Astrocyte (in vitro differentiated cells and primary cell): ENCODE results near the gene GTPBP3. TPM values are rescaled to one million over a fixed set of nuclear protein-coding genes. Genes with fewer than 3 reads are reported as not detected.
A peak's percentile ranks its signal among the peaks of the same experiment; 100 is the strongest.

Source experiments
- DNase-seq: peaks from one replicate; pipeline ENCODE4 v3.0.0-alpha.2; 2010; ENCODE audit warnings: low read depth
- FAIRE-seq: peaks from 2 replicates; lab custom pipeline; 2011; peaks lifted over from hg19 to GRCh38; lab: Jason Lieb, UNC
- H2AFZ ChIP-seq: 2 replicates; pipeline ENCODE4 v1.6.0; 2012; ENCODE audit warnings: low read depth, low read length, inconsistent platforms
- H3K27ac ChIP-seq: 2 replicates; pipeline ENCODE4 v1.5.1; 2011; ENCODE audit warnings: low read depth, low read length, inconsistent platforms
- H3K27me3 ChIP-seq: 2 replicates; pipeline ENCODE4 v1.6.0; 2011; ENCODE audit warnings: low read length, inconsistent platforms; ENCODE audit not compliant: insufficient read depth
- H3K36me3 ChIP-seq: 2 replicates; pipeline ENCODE4 v1.5.1; 2011; ENCODE audit warnings: low read length, inconsistent platforms; ENCODE audit not compliant: insufficient read depth
- H3K4me1 ChIP-seq: 2 replicates; pipeline ENCODE4 v1.5.1; 2011; ENCODE audit warnings: low read length, inconsistent platforms; ENCODE audit not compliant: insufficient read depth
- H3K4me2 ChIP-seq: 2 replicates; pipeline ENCODE4 v1.6.0; 2012; ENCODE audit warnings: low read length, inconsistent platforms
- H3K4me3 ChIP-seq: 2 replicates; pipeline ENCODE4 v1.5.1; 2011; ENCODE audit warnings: low read depth, mild to moderate bottlenecking, low read length, inconsistent platforms; ENCODE audit not compliant: insufficient read depth
- H3K79me2 ChIP-seq: 2 replicates; pipeline ENCODE4 v1.6.0; 2012; ENCODE audit warnings: mild to moderate bottlenecking, low read length, inconsistent platforms; ENCODE audit not compliant: insufficient read depth
- H3K9ac ChIP-seq: 2 replicates; pipeline ENCODE4 v1.6.0; 2012; ENCODE audit warnings: mild to moderate bottlenecking, low read length, inconsistent platforms
- H3K9me3 ChIP-seq: 2 replicates; pipeline ENCODE4 v1.5.1; 2012; ENCODE audit warnings: low read depth, mild to moderate bottlenecking, low read length, inconsistent platforms; ENCODE audit not compliant: insufficient read depth
- H4K20me1 ChIP-seq: 2 replicates; pipeline ENCODE4 v1.6.0; 2012; ENCODE audit warnings: low read length, inconsistent platforms; ENCODE audit not compliant: insufficient read depth
- H3K27ac Mint-ChIP-seq: one replicate; pipeline ENCODE4 v1.8.0; 2021; ENCODE audit warnings: mild to moderate bottlenecking, mixed read lengths; ENCODE audit not compliant: unreplicated experiment
- H3K27me3 Mint-ChIP-seq: one replicate; pipeline ENCODE4 v1.8.0; 2021; ENCODE audit warnings: low read depth, mixed read lengths; ENCODE audit not compliant: unreplicated experiment
- H3K36me3 Mint-ChIP-seq: one replicate; pipeline ENCODE4 v1.8.0; 2021; ENCODE audit warnings: low read depth, mixed read lengths; ENCODE audit not compliant: unreplicated experiment
- H3K4me1 Mint-ChIP-seq: one replicate; pipeline ENCODE4 v1.8.0; 2021; ENCODE audit warnings: low read depth, mixed read lengths; ENCODE audit not compliant: unreplicated experiment
- H3K4me3 Mint-ChIP-seq: one replicate; pipeline ENCODE4 v1.8.0; 2021; ENCODE audit warnings: mild to moderate bottlenecking, moderate library complexity, mixed read lengths; ENCODE audit not compliant: unreplicated experiment
- H3K9me3 Mint-ChIP-seq: one replicate; pipeline ENCODE4 v1.8.0; 2021; ENCODE audit warnings: mild to moderate bottlenecking, mixed read lengths; ENCODE audit not compliant: unreplicated experiment
- EZH2 ChIP-seq: IDR thresholded peaks from 2 replicates; pipeline ENCODE4 v1.6.1; 2012; ENCODE audit warnings: mild to moderate bottlenecking, low read length, inconsistent platforms; ENCODE audit not compliant: insufficient read depth
- total RNA-seq: library from RNA; stranded (reverse); gene quantifications from 2 replicates; pipeline ENCODE4 v1.2.1, GENCODE V29; 2021
- TF ChIP-seq, protein P1 (sequence below): IDR thresholded peaks from 2 replicates; pipeline ENCODE4 v1.5.1; 2011; ENCODE audit warnings: low read depth, mild to moderate bottlenecking, inconsistent platforms, low read length, moderate library complexity; ENCODE audit not compliant: insufficient read depth

Gene GTPBP3
- total RNA-seq, 1 donor from 2014 or later = 21.7 TPM

DNA sequence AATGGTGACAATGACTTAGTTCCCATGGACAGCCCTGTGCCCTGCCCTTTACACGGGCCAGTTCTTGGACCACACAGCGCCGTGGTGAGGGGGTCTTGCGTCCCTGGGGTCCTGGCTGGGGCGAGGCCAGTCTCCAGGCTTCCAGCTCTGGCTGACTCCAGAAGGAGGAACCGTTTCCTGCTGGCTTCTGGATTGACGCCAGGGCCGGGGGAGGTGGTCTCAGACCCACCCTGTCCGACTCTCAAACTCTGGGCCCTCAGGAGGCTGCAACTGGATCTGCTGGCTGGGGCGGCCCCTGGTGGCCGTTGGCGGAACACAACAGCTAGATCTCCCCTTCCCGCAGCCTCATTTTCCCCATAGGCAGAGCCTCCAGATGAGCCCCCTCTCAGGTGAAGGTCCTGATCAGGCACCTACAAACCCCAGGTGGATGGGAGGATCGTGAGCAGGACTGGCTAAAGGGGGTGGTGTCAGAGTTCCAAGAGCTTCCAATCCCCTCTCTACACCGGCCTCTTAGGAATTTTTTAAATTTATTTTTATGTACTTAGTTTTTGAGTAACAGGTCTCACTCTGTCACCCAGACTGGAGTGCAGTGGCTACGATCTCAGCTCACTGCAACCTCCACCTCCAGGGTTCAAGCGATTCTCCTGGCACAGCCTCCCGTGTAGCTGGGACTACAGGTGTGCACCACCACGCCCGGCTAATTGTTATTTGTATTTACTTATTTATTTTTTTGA, 48.7 kb downstream of the GTPBP3 start:
- H3K4me2 ChIP-seq = no peak overlapping the region
- DNase-seq = no peak
- H4K20me1 ChIP-seq = no peaks in the 10 kb centered on the region
- H3K4me3 Mint-ChIP-seq = no peak overlapping the region
- H3K27me3 ChIP-seq = peaks cover 3% of the 10 kb centered on the region
- no peaks in the 10 kb centered on the region for H3K27me3 Mint-ChIP-seq
- TF ChIP-seq, protein P1, sequence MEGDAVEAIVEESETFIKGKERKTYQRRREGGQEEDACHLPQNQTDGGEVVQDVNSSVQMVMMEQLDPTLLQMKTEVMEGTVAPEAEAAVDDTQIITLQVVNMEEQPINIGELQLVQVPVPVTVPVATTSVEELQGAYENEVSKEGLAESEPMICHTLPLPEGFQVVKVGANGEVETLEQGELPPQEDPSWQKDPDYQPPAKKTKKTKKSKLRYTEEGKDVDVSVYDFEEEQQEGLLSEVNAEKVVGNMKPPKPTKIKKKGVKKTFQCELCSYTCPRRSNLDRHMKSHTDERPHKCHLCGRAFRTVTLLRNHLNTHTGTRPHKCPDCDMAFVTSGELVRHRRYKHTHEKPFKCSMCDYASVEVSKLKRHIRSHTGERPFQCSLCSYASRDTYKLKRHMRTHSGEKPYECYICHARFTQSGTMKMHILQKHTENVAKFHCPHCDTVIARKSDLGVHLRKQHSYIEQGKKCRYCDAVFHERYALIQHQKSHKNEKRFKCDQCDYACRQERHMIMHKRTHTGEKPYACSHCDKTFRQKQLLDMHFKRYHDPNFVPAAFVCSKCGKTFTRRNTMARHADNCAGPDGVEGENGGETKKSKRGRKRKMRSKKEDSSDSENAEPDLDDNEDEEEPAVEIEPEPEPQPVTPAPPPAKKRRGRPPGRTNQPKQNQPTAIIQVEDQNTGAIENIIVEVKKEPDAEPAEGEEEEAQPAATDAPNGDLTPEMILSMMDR = peak; percentile 83
- no peak for TF ChIP-seq EZH2
- peaks cover 3% of the 10 kb centered on the region for H3K9me3 ChIP-seq
- no peak overlapping the region for H3K4me3 ChIP-seq
- no peaks in the 10 kb centered on the region for H3K79me2 ChIP-seq
- no peak overlapping the region for H3K27ac ChIP-seq
- peaks cover 4% of the 10 kb centered on the region for H3K4me1 ChIP-seq
- H3K9me3 Mint-ChIP-seq = peaks cover 2% of the 10 kb centered on the region
- H3K4me1 Mint-ChIP-seq = no peaks in the 10 kb centered on the region
- H3K9ac ChIP-seq = no peak overlapping the region
- H2AFZ ChIP-seq = no peak overlapping the region
- no peak overlapping the region for H3K27ac Mint-ChIP-seq
- H3K36me3 Mint-ChIP-seq = peaks cover 2% of the 10 kb centered on the region
- no peaks in the 10 kb centered on the region for H3K36me3 ChIP-seq
- FAIRE-seq = no peak

- H3K4me1 ChIP-seq = peaks cover 4% of the 10 kb centered on the region
- peaks cover 5% of the 10 kb centered on the region for H3K27me3 ChIP-seq
- no peak overlapping the region for H3K4me3 Mint-ChIP-seq
- H3K9ac ChIP-seq = no peak overlapping the region
- H3K36me3 ChIP-seq = no peaks in the 10 kb centered on the region
- H3K27ac ChIP-seq = no peak overlapping the region
- H3K4me3 ChIP-seq = no peak overlapping the region
- TF ChIP-seq EZH2 = no peak
- TF ChIP-seq, protein P1 = no peak
- H3K4me1 Mint-ChIP-seq = no peaks in the 10 kb centered on the region
- H4K20me1 ChIP-seq = no peaks in the 10 kb centered on the region
- H3K27me3 Mint-ChIP-seq = no peaks in the 10 kb centered on the region
- H2AFZ ChIP-seq = no peak overlapping the region
- no peak overlapping the region for H3K27ac Mint-ChIP-seq
- DNase-seq (no peak), FAIRE-seq (no peak)
- peaks cover 2% of the 10 kb centered on the region for H3K36me3 Mint-ChIP-seq
- no peaks in the 10 kb centered on the region for H3K79me2 ChIP-seq
- peaks cover 3% of the 10 kb centered on the region for H3K9me3 ChIP-seq
- H3K4me2 ChIP-seq = no peak overlapping the region
- peaks cover 2% of the 10 kb centered on the region for H3K9me3 Mint-ChIP-seq
Observed at GRCh38 chr19:17389288-17389687, 51.9 kb downstream of the GTPBP3 start.

DNA sequence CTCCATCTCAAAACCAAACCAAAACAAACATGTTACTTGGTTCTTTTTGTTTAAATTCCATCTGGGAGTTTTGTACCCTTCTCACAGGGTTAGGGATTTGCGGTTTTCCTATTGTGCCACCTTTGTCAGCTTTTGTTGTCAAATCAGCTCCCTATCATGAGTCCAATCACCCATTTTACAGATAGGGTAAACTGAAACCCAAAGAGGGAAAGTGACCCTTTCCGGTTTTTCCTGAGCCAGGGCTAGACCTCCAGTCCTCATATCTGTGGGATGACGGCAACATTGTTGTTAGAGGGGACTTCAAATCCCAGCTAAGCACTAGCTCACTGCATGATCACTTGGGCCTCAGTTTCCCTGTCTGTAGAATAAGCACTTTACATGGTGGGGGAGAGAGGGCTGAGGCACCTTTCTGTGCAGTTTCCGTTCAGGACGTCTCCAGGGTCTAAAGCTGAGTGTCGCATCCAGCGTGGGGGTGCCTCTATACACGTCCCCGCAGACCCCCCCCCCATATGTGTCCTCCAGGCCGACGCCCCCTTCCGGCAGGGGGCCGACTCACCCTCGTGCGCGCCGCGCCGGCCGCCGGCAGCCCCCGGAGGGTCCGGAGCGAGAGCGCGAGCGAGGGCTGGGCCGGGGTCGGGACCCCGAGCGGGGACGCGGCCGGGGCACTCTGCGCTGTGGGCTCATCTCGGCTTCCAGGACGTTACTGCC, 52.8 kb downstream of the GTPBP3 start:
- Histone ChIP-seq H3K27me3 (peaks cover 5% of the 10 kb centered on the region), H4K20me1 (no peaks in the 10 kb centered on the region), H3K4me1 (peaks cover 4% of the 10 kb centered on the region), H3K27ac (no peak overlapping the region), H3K9me3 (peaks cover 3% of the 10 kb centered on the region), H3K9ac (peak overlapping the region; percentile 62), H2AFZ (peak overlapping the region; percentile 77), H3K36me3 (no peaks in the 10 kb centered on the region), H3K79me2 (no peaks in the 10 kb centered on the region), H3K4me3 (peak overlapping the region; percentile 60), H3K4me2 (peak overlapping the region; percentile 91)
- Mint-ChIP-seq H3K27ac (no peak overlapping the region), H3K9me3 (peaks cover 2% of the 10 kb centered on the region), H3K27me3 (no peaks in the 10 kb centered on the region), H3K36me3 (peaks cover 2% of the 10 kb centered on the region), H3K4me1 (peaks cover 1% of the 10 kb centered on the region), H3K4me3 (peak overlapping the region; percentile 83)
- no peak for FAIRE-seq
- DNase-seq = no peak
- TF ChIP-seq, protein P1 = peak; percentile 5
- TF ChIP-seq EZH2 = no peak
